Measurements from ENCODE around the gene CAPN1. TPM values are rescaled to one million over a fixed set of nuclear protein-coding genes. Genes with fewer than 3 reads are reported as not detected.
"Not testable (repeated sequence)": the region's sequence is repeated elsewhere in the genome, so short reads cannot be mapped to it uniquely, and the experiment has no call there.

CAPN1 gene
- total and polyA plus RNA-seq, 2 donors from 2014 or later: 92.5 to 328 TPM

DNA sequence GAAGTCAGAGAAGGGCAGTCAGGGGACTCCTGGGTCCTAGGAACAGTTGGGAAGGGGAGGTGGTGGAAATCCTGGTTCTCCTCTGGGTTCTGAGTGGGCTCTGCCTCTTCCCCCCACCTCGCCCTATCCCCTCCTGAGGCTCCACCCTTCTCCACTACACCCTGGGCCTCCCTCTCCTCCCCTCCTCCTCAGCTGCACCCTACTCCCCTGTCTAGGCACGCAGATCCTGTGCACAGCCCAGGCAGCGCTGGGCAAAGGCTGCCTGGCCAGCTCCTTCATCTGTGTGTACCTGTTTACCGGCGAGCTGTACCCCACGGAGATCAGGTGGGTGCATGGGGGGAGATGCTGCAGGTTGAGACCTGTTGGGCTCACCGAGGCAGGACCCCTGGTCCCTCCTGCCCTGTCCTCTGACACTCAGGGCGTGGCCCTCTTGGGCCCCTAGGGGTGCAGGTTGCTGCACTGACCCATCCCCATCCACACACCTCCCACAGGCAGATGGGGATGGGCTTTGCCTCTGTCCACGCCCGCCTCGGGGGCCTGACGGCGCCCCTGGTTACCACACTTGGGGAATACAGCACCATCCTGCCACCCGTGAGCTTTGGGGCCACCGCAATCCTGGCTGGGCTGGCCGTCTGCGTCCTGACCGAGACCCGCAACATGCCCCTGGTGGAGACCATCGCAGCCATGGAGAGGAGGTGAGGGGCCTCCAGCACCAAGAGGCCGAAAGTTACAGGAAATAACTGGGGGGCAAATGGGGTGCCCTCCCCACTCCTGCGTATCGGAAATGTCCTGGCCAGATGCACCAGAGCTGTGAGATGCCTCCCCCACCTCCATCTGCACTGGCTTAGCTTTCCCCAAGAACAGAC is 54.7 kb downstream of the CAPN1 start:
- no peaks in the 10 kb centered on the region for H3K27me3 ChIP-seq (ENCODE audit: control insufficient read depth, insufficient read depth, low read length)
- FAIRE-seq (no peak), DNase-seq (no peak)
- TF ChIP-seq, protein P1, sequence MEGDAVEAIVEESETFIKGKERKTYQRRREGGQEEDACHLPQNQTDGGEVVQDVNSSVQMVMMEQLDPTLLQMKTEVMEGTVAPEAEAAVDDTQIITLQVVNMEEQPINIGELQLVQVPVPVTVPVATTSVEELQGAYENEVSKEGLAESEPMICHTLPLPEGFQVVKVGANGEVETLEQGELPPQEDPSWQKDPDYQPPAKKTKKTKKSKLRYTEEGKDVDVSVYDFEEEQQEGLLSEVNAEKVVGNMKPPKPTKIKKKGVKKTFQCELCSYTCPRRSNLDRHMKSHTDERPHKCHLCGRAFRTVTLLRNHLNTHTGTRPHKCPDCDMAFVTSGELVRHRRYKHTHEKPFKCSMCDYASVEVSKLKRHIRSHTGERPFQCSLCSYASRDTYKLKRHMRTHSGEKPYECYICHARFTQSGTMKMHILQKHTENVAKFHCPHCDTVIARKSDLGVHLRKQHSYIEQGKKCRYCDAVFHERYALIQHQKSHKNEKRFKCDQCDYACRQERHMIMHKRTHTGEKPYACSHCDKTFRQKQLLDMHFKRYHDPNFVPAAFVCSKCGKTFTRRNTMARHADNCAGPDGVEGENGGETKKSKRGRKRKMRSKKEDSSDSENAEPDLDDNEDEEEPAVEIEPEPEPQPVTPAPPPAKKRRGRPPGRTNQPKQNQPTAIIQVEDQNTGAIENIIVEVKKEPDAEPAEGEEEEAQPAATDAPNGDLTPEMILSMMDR (IDR thresholded peaks at IDR 0.05; ENCODE audit: borderline replicate concordance, extremely low read depth, insufficient read depth): no peak
- intact Hi-C loops (cut with DNase I): no loop called here
- no peak overlapping the region for H3K4me3 ChIP-seq (ENCODE audit: low read length in 3 of 3)
- H3K4me1 ChIP-seq (ENCODE audit: control insufficient read depth in 2 of 3, insufficient read depth in 2 of 3, low read depth in 1 of 3, low read length in 3 of 3): no peaks in the 10 kb centered on the region
- no peak overlapping the region for H3K9ac ChIP-seq (ENCODE audit: low read length in 3 of 3)
- H3K36me3 ChIP-seq (ENCODE audit: control insufficient read depth in 2 of 3, insufficient read depth in 3 of 3, low read length in 3 of 3): no peaks in the 10 kb centered on the region
- no peak overlapping the region for H3K27ac ChIP-seq (ENCODE audit: low read depth in 2 of 2, low read length in 2 of 2)
- no peaks in the 10 kb centered on the region for H3K9me3 ChIP-seq (ENCODE audit: control insufficient read depth in 2 of 3, insufficient read depth in 1 of 3, low read length in 3 of 3)

DNA sequence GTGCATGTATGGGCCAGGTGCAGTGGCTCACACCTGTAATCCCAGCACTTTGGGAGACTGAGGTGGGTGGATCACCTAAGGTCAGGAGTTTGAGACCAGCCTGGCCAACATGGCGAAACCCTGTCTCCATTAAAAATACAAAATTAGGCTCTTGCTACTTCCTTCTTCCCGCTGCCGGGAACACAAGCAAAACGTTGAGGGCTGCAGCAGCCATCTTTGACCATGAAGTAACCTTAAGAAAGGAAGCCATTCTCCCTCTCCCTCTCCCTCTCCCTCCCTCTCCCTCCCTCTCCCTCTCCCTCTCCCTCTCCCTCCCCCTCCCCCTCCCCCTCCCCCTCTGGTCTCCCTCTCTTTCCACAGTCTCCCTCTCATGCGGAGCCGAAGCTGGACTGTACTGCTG is 56.6 kb downstream of the CAPN1 start:
- intact Hi-C loops (cut with DNase I); FAIRE-seq: not testable (repeated sequence)

DNA sequence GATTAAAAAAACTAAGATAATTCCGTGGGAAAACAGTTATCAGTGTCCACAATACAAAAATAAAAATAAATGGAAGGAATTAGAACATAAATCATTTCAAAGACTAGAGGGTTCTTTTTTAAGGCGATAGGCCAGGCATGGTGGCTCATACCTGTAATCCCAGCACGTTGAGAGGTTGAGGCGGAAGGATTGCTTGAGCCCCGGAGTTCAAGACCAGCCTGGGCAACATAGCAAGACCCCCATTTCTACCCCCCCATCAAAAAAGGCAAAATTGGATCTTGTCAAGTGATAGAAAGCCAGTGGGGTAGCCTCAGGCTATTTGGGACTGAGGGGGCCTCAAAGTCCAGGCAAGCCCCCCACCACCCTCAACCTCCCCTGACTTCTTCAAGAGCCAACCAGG is 59.4 kb downstream of the CAPN1 start:
- no peak overlapping the region for H3K9ac ChIP-seq (ENCODE audit: low read length in 3 of 3)
- no peaks in the 10 kb centered on the region for H3K36me3 ChIP-seq (ENCODE audit: control insufficient read depth in 2 of 3, insufficient read depth in 3 of 3, low read length in 3 of 3)
- FAIRE-seq (no peak), DNase-seq (no peak)
- H3K9me3 ChIP-seq (ENCODE audit: control insufficient read depth in 2 of 3, insufficient read depth in 1 of 3, low read length in 3 of 3): no peaks in the 10 kb centered on the region
- H3K4me1 ChIP-seq (ENCODE audit: control insufficient read depth in 2 of 3, insufficient read depth in 2 of 3, low read depth in 1 of 3, low read length in 3 of 3): peaks cover 0 to 7% (median 3%) of the 10 kb centered on the region in 3 donors
- TF ChIP-seq, protein P1 (IDR thresholded peaks at IDR 0.05; ENCODE audit: borderline replicate concordance, extremely low read depth, insufficient read depth): no peak
- H3K4me3 ChIP-seq (ENCODE audit: low read length in 3 of 3): no peak overlapping the region
- H3K27ac ChIP-seq (ENCODE audit: low read depth in 2 of 2, low read length in 2 of 2): no peak overlapping the region
- H3K27me3 ChIP-seq (ENCODE audit: control insufficient read depth, insufficient read depth, low read length): no peaks in the 10 kb centered on the region
- intact Hi-C loops (cut with DNase I): no loop called here

More for the DNA sequence above, 56.6 kb downstream of the CAPN1 start:
- not testable (repeated sequence) for DNase-seq; H3K4me1 ChIP-seq (ENCODE audit: control insufficient read depth in 2 of 3, insufficient read depth in 2 of 3, low read depth in 1 of 3, low read length in 3 of 3); H3K27ac ChIP-seq (ENCODE audit: low read depth in 2 of 2, low read length in 2 of 2); H3K4me3 ChIP-seq (ENCODE audit: low read length in 3 of 3); H3K9ac ChIP-seq (ENCODE audit: low read length in 3 of 3); H3K9me3 ChIP-seq (ENCODE audit: control insufficient read depth in 2 of 3, insufficient read depth in 1 of 3, low read length in 3 of 3); H3K36me3 ChIP-seq (ENCODE audit: control insufficient read depth in 2 of 3, insufficient read depth in 3 of 3, low read length in 3 of 3); H3K27me3 ChIP-seq (ENCODE audit: control insufficient read depth, insufficient read depth, low read length)

DNA sequence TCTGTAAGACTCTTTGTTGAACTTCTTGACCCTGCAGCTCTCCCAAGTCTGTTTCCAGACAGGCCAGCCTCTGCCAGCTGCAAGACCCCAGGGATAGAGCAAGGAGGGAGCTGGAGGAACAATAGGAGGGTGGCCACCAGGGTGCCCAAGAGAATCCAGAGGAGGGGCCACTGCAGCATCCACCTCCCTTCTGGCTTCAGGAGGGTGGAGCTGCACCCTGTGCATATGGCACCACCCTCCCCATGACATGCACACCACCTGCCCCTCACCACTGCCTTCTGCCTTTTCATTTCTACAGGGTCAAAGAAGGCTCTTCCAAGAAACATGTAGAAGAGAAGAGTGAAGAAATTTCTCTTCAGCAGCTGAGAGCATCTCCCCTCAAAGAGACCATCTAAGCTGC is 60.0 kb downstream of the CAPN1 start:
- Histone ChIP-seq H3K4me3 (ENCODE audit: low read length in 3 of 3) (no peak overlapping the region), H3K9me3 (ENCODE audit: control insufficient read depth in 2 of 3, insufficient read depth in 1 of 3, low read length in 3 of 3) (no peaks in the 10 kb centered on the region), H3K4me1 (ENCODE audit: control insufficient read depth in 2 of 3, insufficient read depth in 2 of 3, low read depth in 1 of 3, low read length in 3 of 3) (peaks cover 0 to 8% (median 8%) of the 10 kb centered on the region in 3 donors), H3K9ac (ENCODE audit: low read length in 3 of 3) (no peak overlapping the region), H3K27me3 (ENCODE audit: control insufficient read depth, insufficient read depth, low read length) (no peaks in the 10 kb centered on the region), H3K36me3 (ENCODE audit: control insufficient read depth in 2 of 3, insufficient read depth in 3 of 3, low read length in 3 of 3) (no peaks in the 10 kb centered on the region), H3K27ac (ENCODE audit: low read depth in 2 of 2, low read length in 2 of 2) (no peak overlapping the region)
- TF ChIP-seq, protein P1 (IDR thresholded peaks at IDR 0.05; ENCODE audit: borderline replicate concordance, extremely low read depth, insufficient read depth): no peak
- intact Hi-C loops (cut with DNase I): no loop called here
- FAIRE-seq (no peak), DNase-seq (no peak)

Data from kidney (tissue), 14 donors.